Measurements from ENCODE around the gene ZDHHC14. TPM values are rescaled to one million over a fixed set of nuclear protein-coding genes. Genes with fewer than 3 reads are reported as not detected.

Gene ZDHHC14
- total and polyA plus RNA-seq, 3 donors from 2014 or later: 28.5 to 74.9 (median 67.9) TPM

DNA sequence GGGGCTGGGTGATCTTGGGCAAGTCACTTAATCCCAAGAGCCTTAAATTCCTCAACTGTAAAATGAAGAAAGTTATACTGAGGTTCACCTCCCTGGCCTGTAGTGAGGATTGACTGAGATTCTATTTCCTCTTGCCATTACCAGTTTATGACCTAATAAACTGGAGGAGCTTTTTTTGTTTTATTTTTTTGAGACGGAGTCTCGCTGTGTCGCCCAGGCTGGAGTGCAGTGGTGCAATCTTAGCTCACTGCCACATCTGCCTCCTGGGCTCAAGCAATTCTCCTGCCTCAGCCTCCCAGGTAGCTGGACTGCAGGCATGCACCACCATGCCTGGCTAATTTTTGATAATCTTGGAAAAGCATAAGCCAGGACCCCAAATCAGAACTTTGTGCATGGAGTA is 280.7 kb downstream of the ZDHHC14 start:
- H3K27ac ChIP-seq: no peak overlapping the region
- TF ChIP-seq, protein P1, sequence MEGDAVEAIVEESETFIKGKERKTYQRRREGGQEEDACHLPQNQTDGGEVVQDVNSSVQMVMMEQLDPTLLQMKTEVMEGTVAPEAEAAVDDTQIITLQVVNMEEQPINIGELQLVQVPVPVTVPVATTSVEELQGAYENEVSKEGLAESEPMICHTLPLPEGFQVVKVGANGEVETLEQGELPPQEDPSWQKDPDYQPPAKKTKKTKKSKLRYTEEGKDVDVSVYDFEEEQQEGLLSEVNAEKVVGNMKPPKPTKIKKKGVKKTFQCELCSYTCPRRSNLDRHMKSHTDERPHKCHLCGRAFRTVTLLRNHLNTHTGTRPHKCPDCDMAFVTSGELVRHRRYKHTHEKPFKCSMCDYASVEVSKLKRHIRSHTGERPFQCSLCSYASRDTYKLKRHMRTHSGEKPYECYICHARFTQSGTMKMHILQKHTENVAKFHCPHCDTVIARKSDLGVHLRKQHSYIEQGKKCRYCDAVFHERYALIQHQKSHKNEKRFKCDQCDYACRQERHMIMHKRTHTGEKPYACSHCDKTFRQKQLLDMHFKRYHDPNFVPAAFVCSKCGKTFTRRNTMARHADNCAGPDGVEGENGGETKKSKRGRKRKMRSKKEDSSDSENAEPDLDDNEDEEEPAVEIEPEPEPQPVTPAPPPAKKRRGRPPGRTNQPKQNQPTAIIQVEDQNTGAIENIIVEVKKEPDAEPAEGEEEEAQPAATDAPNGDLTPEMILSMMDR (IDR thresholded peaks at IDR 0.05): no peak
- TF ChIP-seq POLR2A (IDR thresholded peaks at IDR 0.05): no peak
- no peak overlapping the region for H3K4me3 ChIP-seq
- H3K9me3 ChIP-seq: no peaks in the 10 kb centered on the region
- no peaks in the 10 kb centered on the region for H3K27me3 ChIP-seq
- intact Hi-C loops (cut with DNase I; ENCODE audit: low total_unique reads): no loop called here
- no peaks in the 10 kb centered on the region for H3K36me3 ChIP-seq (ENCODE audit: low read depth, missing control alignments)
- H3K4me1 ChIP-seq: no peaks in the 10 kb centered on the region
- 88 to 91% methylated on average over 3 of the region's 3 CpGs for WGBS, 2 donors
- DNase-seq: no peak

DNA sequence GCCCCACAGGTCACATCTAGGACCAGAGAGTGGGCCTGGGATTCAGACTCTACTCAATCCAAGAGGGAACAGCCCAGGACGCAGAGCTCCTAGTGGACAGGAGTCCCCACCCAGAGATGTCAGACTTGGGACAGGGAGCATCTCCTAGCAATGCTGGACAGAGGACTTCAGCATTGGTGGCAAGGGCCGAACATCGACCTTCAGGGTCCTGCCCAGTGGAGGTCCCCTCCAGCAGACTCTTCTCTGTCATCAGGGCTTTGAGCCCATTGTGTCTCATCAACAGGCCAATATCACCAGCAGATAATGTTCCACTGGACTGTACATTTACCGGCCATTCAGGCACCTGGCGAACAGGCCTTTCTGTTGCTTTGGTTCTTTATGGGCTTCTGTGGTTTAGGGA is 282.3 kb downstream of the ZDHHC14 start:
- no peaks in the 10 kb centered on the region for H3K36me3 ChIP-seq (ENCODE audit: low read depth, missing control alignments)
- WGBS, 2 donors: 86 to 95% methylated on average over 2 to 5 of the region's 5 CpGs
- no peaks in the 10 kb centered on the region for H3K9me3 ChIP-seq
- DNase-seq: no peak
- intact Hi-C loops (cut with DNase I; ENCODE audit: low total_unique reads): no loop called here
- no peaks in the 10 kb centered on the region for H3K4me1 ChIP-seq
- no peak overlapping the region for H3K27ac ChIP-seq
- H3K4me3 ChIP-seq: no peak overlapping the region
- TF ChIP-seq, protein P1 (IDR thresholded peaks at IDR 0.05): no peak
- TF ChIP-seq POLR2A (IDR thresholded peaks at IDR 0.05): no peak
- H3K27me3 ChIP-seq: no peaks in the 10 kb centered on the region

DNA sequence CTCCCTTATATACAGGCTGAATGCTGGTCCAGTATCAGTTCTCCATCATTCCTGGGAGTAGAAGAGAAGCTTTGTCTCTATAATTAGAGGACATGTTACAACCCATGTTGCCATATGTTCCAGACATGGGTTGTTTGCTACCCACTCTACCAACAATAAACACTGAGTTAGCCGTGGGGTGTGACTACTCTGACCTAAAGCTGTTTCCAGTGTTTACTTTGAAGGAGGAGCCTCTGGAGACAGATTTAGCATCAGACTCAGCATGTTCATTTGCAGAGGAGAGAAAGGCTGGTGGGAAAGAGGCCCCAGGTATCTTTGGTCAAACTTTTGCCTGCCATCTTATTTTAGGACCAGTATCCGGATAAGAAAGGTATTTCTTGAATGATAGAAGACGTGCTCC is 284.2 kb downstream of the ZDHHC14 start:
- intact Hi-C loops (cut with DNase I; ENCODE audit: low total_unique reads): no loop called here
- 75 to 85% methylated on average over 3 of the region's 3 CpGs for WGBS, 2 donors
- DNase-seq: no peak
- Histone ChIP-seq H3K4me3 (no peak overlapping the region), H3K27ac (no peak overlapping the region), H3K27me3 (no peaks in the 10 kb centered on the region), H3K4me1 (peaks cover 12% of the 10 kb centered on the region), H3K9me3 (no peaks in the 10 kb centered on the region), H3K36me3 (ENCODE audit: low read depth, missing control alignments) (no peaks in the 10 kb centered on the region)
- TF ChIP-seq POLR2A (IDR thresholded peaks at IDR 0.05): no peak
- TF ChIP-seq, protein P1 (IDR thresholded peaks at IDR 0.05): no peak

DNA sequence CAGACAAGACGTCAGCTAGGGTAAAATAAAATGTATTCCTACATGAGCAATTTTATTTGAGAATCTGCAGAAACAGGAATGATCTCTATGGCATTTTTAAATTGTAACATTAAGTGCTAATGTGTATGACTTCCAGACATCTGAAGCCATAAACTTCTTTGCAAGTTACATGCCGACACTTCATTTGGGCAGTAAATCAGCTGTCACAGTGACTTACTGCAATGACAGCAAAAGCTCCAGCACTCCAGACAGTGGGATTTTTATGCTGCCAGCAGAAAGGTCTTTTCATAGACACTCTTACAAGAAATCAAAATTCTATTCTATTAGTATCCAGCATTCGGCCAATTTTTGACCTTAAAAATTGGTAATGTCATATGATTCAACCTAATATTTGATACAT is 285.7 kb downstream of the ZDHHC14 start:
- WGBS, 2 donors: 86 to 89% methylated on average over 3 of the region's 3 CpGs
- DNase-seq: no peak
- Histone ChIP-seq H3K27ac (no peak overlapping the region), H3K36me3 (ENCODE audit: low read depth, missing control alignments) (no peaks in the 10 kb centered on the region), H3K9me3 (no peaks in the 10 kb centered on the region), H3K4me1 (peaks cover 14% of the 10 kb centered on the region), H3K27me3 (no peaks in the 10 kb centered on the region), H3K4me3 (no peak overlapping the region)
- TF ChIP-seq, protein P1 (IDR thresholded peaks at IDR 0.05): no peak
- TF ChIP-seq POLR2A (IDR thresholded peaks at IDR 0.05): no peak
- intact Hi-C loops (cut with DNase I; ENCODE audit: low total_unique reads): no loop called here

DNA sequence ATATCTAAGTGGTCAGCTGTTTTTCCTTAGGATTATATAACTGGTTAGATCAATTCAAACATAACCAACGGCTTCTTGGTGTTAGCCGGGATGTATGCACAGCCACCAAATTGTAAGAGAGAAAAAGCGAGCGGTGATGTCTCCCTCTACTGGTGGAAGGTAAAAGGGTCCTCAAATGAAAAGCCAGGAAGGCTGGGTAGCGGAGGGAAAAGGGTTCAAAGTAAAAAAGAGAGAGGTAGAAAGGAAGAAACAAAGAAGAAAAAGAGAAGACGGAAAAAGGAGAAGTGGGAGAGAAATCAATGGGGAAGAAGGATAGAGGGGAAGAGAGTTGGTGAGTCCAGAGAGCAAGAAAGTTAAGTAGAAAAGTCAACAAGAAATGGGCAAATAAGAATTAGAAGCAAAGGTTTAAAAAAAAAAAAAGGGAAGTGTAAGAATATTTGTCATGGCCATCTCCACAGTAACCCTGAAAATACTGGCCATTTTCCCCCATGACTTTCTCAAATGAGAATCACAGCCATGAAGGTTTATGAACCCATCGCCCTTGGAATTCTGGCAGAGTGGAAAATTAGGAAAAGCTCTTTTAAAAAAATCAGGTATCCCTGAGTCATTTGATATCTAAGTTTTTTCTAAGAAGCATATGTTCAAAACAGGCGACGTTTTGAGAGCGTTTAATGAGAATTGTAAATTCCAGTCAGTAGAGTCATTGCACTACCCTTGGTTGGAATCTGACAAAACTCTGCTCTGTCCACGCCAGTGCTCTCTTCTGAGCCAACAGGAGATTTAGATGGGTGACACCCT is 286.4 kb downstream of the ZDHHC14 start:
- no peak overlapping the region for H3K27ac ChIP-seq
- TF ChIP-seq, protein P1 (IDR thresholded peaks at IDR 0.05): peak; percentile 44 to 89 (median 87)
- no peak for TF ChIP-seq POLR2A (IDR thresholded peaks at IDR 0.05)
- H3K4me1 ChIP-seq: peaks cover 14% of the 10 kb centered on the region
- intact Hi-C loops (cut with DNase I; ENCODE audit: low total_unique reads): no loop called here
- H3K4me3 ChIP-seq: no peak overlapping the region
- WGBS, 2 donors: 52 to 54% methylated on average over 11 of the region's 11 CpGs
- no peaks in the 10 kb centered on the region for H3K36me3 ChIP-seq (ENCODE audit: low read depth, missing control alignments)
- peak; percentile 70 for DNase-seq
- no peaks in the 10 kb centered on the region for H3K27me3 ChIP-seq
- H3K9me3 ChIP-seq: no peaks in the 10 kb centered on the region
